CMK (cell line): ENCODE data around the gene TNNT2.

ENCODE experiments used
- DNase-seq: peaks from one replicate; pipeline ENCODE4 v3.0.0-alpha.2; 2010; ENCODE audit warnings: low read depth

TNNT2 gene

GRCh38 chr1:201377611-201378092 lies at the start of gene TNNT2:
Gene TNNT2, minus strand, starts transcription at chr1:201377680. Its CDS starts 4,426 bp downstream, at chr1:201373254.
- DNase-seq, result no peak

- DNase-seq, result no peak
These were observed 49.2 kb upstream of the TNNT2 start for GRCh38 chr1:201426479-201427310.

GRCh38 chr1:201424146-201424545 lies 46.7 kb upstream of the TNNT2 start:
- DNase-seq, result no peak

GRCh38 chr1:201423655-201424054 lies 46.2 kb upstream of the TNNT2 start:
- no peak for DNase-seq

GRCh38 chr1:201422436-201423030 lies 45.1 kb upstream of the TNNT2 start:
- DNase-seq, result no peak

- no peak for DNase-seq
These were observed 44.5 kb upstream of the TNNT2 start for GRCh38 chr1:201422026-201422425.

GRCh38 chr1:201421041-201421440 lies 43.6 kb upstream of the TNNT2 start:
- no peak for DNase-seq

- no peak for DNase-seq
These were observed 43.1 kb upstream of the TNNT2 start for GRCh38 chr1:201420608-201421002.

GRCh38 chr1:201419746-201420607 lies 42.5 kb upstream of the TNNT2 start:
- no peak for DNase-seq

GRCh38 chr1:201419256-201419655 lies 41.8 kb upstream of the TNNT2 start:
- no peak for DNase-seq

- DNase-seq, result no peak
These were observed 41.0 kb upstream of the TNNT2 start for GRCh38 chr1:201418461-201418860.

GRCh38 chr1:201414051-201414738 lies 36.7 kb upstream of the TNNT2 start:
- DNase-seq, result no peak

- no peak for DNase-seq
These were observed 33.8 kb upstream of the TNNT2 start for GRCh38 chr1:201411292-201411691.

GRCh38 chr1:201409440-201409839 lies 32.0 kb upstream of the TNNT2 start:
- DNase-seq, result no peak

- DNase-seq, result no peak
These were observed 31.3 kb upstream of the TNNT2 start for GRCh38 chr1:201408834-201409200.

GRCh38 chr1:201408176-201408833 lies 30.8 kb upstream of the TNNT2 start:
- DNase-seq, result peak; percentile 62

GRCh38 chr1:201406831-201407406 lies 29.4 kb upstream of the TNNT2 start:
- no peak for DNase-seq

GRCh38 chr1:201405484-201405831 lies 28.0 kb upstream of the TNNT2 start:
- DNase-seq, result no peak

GRCh38 chr1:201404722-201405483 lies 27.4 kb upstream of the TNNT2 start:
- no peak for DNase-seq

GRCh38 chr1:201404055-201404454 lies 26.6 kb upstream of the TNNT2 start:
- DNase-seq, result no peak
